HG02588 (cell line): ENCODE data around the gene GIMAP5.
"Not testable (repeated sequence)": the region's sequence is repeated elsewhere in the genome, so short reads cannot be mapped to it uniquely, and the experiment has no call there.

Experiments used
- ATAC-seq: cut with Tn5 transposase; IDR thresholded peaks from one replicate; pipeline ENCODE4 v1.9.1; 2021; ENCODE audit warnings: mild to moderate bottlenecking, moderate library complexity; ENCODE audit not compliant: unreplicated experiment

Gene GIMAP5

DNA sequence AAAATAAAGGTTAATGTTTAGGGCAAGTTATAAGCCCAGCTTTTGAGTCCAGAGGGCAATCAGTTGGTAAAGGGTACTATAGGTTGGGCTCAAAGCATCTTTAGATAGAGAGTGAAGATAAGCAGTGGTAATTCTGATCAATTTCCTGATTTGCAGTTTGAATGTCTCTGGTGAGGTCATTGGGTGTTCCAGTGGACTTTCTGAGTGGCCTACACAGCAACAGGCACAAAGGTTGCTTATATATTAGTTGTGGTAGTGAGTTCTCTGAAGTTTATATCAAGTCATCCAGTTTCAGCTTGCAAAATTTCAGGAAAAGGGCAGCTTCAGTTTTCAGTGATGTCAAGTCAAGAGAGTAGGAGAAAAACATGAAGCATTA lies 29.1 kb downstream of the GIMAP5 start:
- no peak for ATAC-seq

DNA sequence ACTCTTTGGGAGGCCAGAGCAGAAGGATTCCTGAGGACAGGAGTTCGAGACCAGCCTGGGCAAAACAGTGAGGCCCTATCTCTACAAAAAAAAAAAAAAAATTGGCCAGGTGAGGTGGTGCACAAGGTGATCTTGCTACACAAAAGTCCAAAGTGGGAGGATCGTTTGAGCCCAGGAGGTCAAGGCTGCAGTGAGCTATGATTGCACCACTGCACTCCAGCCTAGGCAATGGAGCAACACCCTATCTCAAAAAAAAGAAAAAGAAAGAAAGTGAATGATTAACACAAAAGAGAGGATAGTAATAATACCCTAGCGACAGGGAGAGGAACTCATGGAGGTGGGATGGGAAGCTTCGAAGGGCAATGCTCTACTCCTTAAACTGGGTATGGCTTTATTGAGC lies 32.5 kb downstream of the GIMAP5 start:
- ATAC-seq = no peak

DNA sequence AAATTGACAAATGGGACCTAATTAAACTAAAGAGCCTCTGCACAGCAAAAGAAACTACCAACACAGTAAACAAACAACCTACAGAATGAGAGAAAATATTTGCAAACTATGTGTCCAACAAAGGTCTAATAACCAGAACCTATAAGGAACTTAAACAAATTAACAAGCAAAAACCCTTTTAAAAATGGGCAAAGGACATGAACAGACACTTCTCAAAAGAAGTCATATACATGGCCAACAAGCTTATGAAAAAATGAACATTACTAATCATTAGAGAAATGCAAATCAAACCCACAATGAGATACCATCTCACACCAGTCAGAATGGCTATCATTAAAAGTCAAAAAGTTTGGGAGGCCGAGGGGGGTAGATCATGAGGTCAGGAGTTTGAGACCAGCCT lies 36.9 kb downstream of the GIMAP5 start:
- ATAC-seq = not testable (repeated sequence)

DNA sequence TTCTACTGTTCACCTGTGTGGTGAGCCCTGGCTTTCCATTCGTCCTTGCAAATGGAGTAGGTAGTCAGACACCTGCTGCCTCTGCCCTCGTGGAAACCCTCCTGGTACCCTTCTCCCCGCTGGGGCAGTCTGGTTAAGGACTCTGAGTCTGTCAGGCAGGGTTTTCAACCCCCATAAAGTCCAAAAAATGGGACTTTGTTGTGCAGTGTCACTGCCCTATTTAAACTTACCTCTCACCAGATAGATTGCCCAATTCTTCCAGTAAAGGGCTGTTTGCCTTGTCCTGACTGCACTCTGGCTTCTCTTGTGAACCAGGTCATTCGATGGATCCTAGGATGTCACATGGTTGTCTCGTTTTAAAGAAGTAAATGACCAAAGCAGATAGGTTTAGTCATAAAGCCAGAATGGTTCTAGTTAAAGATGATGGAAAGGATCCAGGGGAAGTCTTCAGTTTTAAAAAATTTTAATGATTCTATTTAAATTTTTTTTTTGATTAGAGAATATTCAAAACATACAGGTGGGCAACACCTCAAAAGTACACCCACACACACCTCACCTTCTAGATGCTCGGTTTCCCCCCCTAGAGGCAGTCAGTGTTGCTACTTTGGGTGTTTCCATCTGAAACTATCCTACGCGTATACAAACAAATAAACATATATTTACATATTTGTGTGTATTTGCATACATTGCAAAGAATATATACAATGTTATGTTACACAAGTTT lies 41.0 kb downstream of the GIMAP5 start:
- ATAC-seq = peak; percentile 24

DNA sequence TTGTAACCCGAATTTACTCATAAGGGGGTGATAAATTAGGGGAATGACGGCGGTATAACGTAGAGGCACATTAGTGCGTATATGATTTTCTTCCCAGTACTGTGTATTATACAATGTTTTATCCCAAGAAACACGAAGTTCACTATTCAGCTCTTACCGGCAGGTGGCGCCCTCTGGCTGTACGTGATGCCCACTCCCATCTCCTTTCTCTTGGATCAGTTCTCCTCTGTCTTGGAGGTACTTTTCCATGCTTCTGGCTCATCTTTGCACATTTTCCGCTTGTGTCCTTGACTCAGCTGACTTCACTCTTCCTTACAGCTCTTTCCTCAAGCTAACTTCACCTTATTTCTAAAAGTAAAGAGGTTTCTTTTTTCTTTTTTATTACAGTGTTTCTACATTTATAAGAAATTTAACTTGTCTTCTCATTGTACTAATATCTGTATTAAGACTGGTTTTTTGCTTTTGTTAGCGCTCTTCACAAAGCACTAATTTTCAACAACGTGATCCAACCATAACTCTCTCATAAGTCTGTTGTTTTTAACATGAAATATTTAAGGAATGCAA lies 41.6 kb downstream of the GIMAP5 start:
- peak; percentile 69 for ATAC-seq

DNA sequence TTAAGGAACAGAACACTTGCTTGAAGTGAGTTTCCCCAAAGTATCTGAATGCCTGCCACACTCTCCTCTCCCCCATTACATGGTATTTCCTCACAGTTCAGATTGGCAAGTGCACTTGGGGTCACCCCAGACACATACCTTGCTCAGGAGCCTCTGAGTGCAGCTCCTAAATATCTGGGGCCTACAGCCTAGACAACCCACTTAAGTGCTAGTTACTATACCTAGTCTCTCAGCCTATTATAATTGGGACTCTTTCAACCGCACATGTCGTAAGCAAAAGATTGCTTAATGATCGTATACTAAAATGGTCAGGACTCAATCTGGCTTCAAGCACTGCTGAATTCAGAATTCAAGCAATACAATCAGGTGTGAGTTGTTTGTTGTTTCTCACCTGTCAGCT lies 43.1 kb downstream of the GIMAP5 start:
- no peak for ATAC-seq

DNA sequence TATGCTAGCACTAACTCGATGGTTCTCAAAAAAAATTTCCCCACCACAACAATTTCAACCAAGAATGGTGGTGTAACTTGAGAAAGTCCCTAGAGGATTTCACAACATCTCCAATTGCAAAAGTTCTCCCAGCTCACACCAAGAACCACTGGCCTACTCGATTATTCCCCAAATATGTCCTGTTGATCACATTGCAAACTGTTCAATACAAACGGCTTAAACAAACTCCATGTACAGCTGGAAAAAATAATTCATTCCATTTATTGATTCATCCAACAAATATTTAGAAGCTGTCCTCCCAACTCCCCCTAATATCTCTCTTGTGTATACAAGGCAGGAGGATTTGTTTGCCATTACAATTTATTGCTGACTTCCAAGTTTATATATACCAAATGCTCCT lies 43.9 kb downstream of the GIMAP5 start:
- ATAC-seq = no peak

DNA sequence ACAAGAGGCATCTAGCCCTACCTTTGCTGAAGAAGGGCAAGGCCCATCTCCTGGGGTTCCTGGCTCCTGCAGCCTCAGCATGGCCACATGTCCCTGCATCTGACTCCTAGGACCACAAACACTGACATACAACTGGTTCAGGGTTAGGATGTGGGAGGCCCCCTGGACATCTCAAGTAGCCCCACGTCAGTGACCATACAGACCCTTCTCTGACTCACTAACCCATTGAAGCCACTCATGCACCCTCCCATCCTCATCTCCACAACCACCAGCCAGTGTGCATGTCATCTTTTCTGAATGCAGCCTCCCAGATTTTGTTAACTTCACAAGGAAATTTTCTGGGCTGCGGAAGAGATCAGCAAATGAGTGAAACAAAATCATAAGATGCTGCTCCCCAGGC lies 44.7 kb downstream of the GIMAP5 start:
- no peak for ATAC-seq

DNA sequence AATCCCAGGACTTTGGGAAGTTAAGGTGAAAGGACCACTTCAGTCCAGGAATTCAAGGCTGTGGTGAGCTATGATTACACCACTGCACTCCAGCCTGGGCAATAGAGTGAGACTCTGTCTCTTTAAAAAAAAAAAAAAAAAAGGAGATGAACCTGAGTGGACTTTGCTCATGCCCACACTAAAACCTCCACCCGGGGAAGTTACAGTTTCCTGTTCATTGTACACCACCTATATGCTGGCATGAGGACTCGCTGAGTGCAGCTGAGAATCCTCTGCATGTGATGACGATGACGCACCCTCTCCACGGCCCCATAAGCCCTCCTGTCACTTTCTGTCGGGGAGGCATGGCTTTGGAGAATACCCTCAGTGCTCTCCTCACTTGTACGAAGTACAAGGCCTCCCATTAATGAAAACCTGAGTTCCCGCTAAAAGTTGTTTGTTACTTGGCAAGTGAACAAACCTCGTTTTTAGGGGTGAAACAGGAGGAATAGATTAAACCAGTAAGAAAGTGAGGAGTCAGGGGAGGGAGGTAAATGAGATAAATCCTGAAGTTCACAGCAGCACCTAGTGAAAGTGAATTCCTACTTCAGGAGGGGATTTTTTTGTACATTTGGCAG lies 47.0 kb downstream of the GIMAP5 start:
- no peak for ATAC-seq

DNA sequence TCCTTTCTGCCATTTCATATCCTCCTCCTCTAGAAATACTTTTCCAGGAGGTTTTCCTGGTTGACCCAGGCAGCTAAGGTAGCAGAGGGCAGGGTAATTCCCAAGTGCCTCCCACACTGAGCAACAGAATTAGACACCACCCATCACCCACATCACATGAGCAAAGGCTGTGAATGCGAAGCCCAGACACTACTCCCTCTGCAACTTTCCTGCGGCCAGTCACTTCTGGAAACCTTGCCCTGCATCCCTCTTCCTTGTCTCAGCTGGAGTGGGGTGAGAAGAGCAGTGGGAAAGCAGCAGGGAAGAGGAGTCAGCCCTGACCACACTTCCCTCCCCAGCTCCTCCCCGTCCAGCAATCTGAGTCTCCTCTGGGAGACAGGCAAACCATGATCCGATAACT lies 47.7 kb downstream of the GIMAP5 start:
- no peak for ATAC-seq

DNA sequence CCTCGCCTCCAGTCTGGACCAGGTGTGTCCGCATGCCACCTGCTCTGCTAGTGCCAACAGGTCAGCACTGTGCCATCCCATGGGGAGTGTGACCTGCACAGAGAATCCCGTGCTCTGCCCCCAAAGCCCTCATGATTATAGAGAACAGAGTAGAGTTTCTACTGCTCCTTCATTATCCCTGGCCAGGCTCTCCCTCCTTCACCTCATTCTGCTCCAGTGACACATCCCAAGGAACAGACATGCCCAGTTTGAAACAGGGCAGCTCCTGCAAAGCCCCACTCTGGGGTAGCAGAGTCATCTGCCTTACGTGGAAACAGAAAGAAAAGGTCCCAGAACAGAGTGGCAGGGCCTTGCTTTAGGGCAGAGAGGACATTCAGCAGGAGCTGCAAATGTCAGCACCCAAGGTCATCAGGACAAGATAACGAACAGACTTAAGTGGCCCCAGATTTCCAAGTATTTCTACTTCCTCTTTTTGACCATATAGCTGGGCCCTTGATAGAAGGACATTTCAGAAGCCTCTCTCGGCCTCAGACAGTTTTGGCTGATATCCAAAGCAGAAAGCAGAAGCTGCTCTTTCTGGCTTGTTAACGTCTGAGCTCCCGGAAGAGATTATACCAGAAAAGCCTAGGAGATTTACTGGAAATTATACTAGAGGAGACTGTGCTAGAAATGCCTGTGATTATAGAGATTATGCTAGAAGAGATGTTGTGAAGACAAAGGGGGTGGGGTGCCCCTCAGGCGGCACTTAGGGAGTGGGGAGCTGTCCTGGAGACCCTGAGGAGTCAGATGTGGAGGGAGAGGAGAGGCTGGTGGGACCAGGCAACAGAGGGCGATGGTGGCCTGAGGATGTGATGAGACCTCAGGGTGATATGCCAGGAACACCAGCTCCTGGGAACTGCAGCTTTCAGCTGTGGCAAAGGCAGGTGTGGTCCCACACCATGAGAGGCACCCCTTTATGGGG lies 50.4 kb downstream of the GIMAP5 start:
- ATAC-seq = no peak

DNA sequence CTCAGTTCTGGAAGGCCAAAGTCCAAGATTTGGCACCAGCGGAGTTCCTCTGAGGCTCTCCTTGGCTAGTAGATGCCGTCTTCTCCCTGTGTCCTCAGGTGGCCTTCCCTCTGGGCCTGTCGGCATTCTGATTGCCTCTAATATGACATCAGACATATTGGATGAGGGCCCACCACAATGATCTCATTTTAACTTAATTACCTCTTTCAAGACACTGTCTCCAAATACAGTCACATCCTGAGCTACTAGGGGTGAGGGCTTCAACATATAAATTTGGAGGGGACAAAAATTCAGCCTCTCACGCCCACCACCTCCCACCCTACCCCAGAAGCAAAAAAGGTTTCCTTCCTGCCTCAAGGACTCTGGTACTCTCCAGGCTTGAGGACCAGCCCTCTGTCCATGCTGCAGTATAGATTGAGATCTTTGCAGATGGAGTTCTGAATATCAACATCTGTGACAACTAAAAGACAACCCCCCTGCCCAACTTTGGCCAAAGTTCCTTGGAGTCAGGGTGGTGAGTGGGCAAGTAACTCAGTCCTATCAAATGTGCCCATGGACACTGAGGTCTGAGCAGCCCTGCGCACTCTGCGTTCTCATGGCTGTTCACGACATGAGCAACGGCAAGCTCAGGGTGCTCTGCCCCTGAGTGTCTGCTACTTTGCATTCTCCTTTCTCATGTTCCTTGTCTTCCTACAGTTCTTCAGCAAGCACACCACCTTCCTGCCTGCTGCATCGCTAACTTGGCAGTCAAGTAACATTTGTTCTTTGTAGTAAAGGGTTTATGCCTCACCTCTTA lies 51.5 kb downstream of the GIMAP5 start:
- ATAC-seq = no peak

DNA sequence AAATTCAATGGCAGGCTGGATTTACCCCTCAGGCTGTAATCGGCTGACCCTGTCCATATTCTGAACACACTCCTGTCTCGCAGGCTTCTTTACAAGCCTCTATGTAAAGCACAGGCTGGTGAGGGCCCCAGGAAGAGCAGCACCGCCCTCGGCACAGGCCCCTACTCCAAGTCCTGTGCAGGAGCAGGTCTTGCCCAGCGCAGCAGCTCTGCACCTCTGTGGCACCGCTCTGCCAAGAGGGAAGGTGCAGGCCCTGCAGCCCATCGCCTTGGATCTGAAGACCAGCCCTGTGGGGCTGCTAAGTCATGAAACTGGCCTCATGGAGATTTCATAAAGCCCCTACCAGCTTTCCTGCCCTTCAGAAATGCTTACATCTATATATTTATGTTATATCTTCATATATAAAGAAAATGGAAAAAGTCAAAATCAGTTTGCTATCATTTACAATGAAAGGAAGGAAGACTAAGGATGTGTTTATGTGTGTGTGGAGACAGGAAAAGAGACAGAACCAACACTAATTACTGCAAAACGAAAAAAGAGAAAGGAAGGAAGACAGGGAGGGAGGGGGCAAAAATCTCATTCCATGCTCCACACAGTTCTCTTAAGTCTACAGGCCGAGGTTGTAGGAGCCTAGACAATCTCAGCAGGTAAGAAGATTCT lies 53.3 kb downstream of the GIMAP5 start:
- ATAC-seq = no peak

DNA sequence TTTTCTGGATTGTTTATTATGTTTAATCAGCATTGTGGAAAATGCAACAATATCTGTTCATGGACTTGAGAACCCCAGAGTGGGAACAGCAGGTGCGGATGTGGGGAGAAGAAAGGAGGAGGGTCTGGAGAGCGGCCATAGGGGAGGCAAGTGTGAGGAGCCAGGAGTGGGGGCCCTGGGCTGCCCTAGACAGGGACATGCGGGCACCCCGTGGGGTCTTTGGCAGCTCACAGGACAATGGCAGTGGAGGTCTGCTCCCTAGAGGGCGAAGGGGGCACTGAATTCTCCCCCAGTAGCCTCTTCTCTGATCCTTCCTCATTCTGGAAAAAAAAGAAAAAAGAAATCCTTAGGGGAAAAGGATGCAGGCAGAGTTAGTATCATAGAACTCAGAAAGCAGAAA lies 54.1 kb downstream of the GIMAP5 start:
- no peak for ATAC-seq

DNA sequence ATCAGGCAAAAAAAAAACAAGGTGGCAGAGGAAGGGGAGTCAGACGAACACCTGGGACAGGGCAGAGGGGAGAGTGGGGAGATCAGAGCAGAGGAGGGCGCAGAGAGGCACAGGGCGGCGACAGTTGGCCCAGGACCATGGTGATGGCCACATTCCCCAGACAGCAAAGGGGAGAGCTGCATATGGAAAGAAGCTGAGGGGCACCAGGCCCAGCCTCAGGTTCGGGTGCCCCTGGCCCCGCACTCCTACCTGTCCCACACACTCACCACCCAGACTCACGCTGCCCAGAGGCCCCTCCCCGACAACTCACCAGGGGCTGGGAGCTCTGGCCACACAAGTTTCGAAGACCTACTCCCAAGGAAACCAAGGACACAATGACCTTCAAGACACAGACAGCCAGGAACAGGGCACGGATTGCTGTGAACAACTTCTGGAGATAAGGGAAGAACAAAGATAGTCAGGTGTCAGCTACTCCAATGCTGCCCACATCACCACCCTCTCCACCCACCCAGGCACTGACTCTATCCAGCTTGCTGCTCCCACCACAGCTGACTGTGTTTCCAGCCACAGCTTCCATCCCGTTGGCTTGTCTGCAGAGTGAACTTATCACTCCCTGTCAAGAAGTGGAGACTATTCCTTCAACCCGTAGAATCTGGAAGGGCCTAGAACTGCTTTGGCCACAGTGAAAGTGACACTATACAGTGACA lies 54.7 kb downstream of the GIMAP5 start:
- no peak for ATAC-seq
